Upper lobe of left lung (tissue), 4 donors: ENCODE data around the gene FUT2.

Experiments
- CTCF ChIP-seq, 6 experiments: fragments of 450-650 bp in 4 of 6; fragments of 200-600 bp in 2 of 6; sonication (generic) in 2 of 6; IDR thresholded peaks; one replicate each; pipeline ENCODE4 v1.5.1; 2016 to 2019; ENCODE audit warnings: antibody characterized with exemption in 6 of 6
- EP300 ChIP-seq, 4 donors: sonication (generic); formaldehyde crosslinking; IDR thresholded peaks; one replicate each; pipeline ENCODE4 v1.5.1; 2017; ENCODE audit warnings: antibody characterized with exemption in 4 of 4, control low read depth in 2 of 4
- POLR2A ChIP-seq, 4 donors: fragments of 450-650 bp; IDR thresholded peaks; one replicate each; pipeline ENCODE4 v1.5.1; 2016 to 2017; ENCODE audit warnings: antibody characterized with exemption in 4 of 4, mild to moderate bottlenecking in 2 of 4
- POLR2AphosphoS5 ChIP-seq, 2 donors: sonication (generic); formaldehyde crosslinking; IDR thresholded peaks; one replicate each; pipeline ENCODE4 v1.5.1; 2017; ENCODE audit warnings: antibody characterized with exemption in 2 of 2

- TF ChIP-seq CTCF (IDR thresholded peaks at IDR 0.05): no peak
- no peak for TF ChIP-seq POLR2A (IDR thresholded peaks at IDR 0.05)
- TF ChIP-seq POLR2AphosphoS5 (IDR thresholded peaks at IDR 0.05): no peak
- no peak for TF ChIP-seq EP300 (IDR thresholded peaks at IDR 0.05)
Observed at GRCh38 chr19:48735031-48735615, 39.4 kb downstream of the FUT2 start.
